Measurements from ENCODE around the gene CD247. TPM values are rescaled to one million over a fixed set of nuclear protein-coding genes. Genes with fewer than 3 reads are reported as not detected.

The CD247 gene
- total and polyA plus RNA-seq, 9 of the 15 experiments (the other 6 are each of a cell fraction or from before 2014, with no cell fraction given): 0.08 to 0.42 (median 0.28) TPM; not detected in 5

DNA sequence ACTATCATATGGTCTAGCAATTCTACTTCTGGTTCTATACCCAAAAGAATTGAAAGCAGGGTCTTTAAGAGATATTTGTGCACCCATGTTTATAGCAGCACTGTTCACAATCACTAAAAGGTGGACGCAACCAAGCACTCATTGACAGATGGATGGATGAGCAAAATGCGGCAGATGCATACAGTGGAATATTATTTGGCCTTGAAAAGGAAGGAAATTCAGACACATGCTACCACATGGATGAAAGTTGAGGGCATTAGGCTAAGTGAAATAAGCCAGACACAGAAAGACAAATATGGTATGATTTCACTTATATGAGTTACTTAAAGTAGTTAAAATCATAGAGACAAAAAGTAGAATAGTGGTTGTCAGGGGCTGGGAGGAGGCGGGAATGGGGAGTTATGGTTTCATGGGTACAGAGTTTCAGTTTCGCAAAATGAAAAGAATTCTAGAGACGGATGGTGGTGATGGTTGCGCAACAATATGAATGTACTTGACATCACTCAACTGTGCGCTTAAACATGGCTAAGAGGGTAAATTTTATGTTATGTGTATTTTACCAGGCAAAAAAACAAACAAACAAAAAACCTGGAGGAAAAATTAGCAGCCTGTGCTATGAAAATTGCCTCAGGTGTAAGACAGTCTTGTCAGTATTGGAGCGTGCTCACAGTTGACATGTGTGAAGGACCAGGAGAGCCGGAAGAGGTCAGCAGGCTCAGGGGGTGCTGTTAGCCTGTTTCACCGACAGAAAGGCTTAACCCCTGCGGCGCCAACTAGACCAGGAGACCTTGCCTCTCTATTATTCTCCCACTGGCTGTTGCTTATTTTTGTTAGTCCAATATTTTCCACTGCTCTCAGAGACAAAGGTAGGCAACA is 26.5 kb downstream of the CD247 start (continued):
- TF ChIP-seq CTCF (IDR thresholded peaks at IDR 0.05 in 2 of 3, conservative IDR thresholded peaks at IDR 0.05 in 1 of 3; ENCODE audit: insufficient read depth in 2 of 3, low read depth in 1 of 3, low read length in 3 of 3) (peak in 1 of 3 experiments; percentile 27; a peak in 2 of 6 replicates), ZNF384 (IDR thresholded peaks at IDR 0.05; ENCODE audit: low read depth, low read length) (no peak), DNMT1 (IDR thresholded peaks at IDR 0.05) (no peak), E2F6 (IDR thresholded peaks at IDR 0.05; ENCODE audit: borderline replicate concordance in 1 of 2, extremely low read depth in 1 of 2, insufficient read depth in 1 of 2, insufficient read length in 1 of 2, low read depth in 1 of 2, low read length in 1 of 2, poor library complexity in 1 of 2, severe bottlenecking in 1 of 2) (peak in 1 of 2 experiments; percentile 44), ZNF146 (CRISPR knock-in tag; IDR thresholded peaks at IDR 0.05; ENCODE audit: unreplicated experiment) (peak; percentile 21), GABPA (tag; conservative IDR thresholded peaks at IDR 0.05; ENCODE audit: low read depth) (0 out of 2 replicates have a peak, but pooled peaks have one; percentile 18), TRIM24 (IDR thresholded peaks at IDR 0.05) (peak in 1 of 2 experiments; percentile 34; a peak in 2 of 4 replicates), KAT7 (CRISPR knock-in tag; IDR thresholded peaks at IDR 0.05; ENCODE audit: borderline replicate concordance) (no peak)
- TF ChIP-seq, protein P1, sequence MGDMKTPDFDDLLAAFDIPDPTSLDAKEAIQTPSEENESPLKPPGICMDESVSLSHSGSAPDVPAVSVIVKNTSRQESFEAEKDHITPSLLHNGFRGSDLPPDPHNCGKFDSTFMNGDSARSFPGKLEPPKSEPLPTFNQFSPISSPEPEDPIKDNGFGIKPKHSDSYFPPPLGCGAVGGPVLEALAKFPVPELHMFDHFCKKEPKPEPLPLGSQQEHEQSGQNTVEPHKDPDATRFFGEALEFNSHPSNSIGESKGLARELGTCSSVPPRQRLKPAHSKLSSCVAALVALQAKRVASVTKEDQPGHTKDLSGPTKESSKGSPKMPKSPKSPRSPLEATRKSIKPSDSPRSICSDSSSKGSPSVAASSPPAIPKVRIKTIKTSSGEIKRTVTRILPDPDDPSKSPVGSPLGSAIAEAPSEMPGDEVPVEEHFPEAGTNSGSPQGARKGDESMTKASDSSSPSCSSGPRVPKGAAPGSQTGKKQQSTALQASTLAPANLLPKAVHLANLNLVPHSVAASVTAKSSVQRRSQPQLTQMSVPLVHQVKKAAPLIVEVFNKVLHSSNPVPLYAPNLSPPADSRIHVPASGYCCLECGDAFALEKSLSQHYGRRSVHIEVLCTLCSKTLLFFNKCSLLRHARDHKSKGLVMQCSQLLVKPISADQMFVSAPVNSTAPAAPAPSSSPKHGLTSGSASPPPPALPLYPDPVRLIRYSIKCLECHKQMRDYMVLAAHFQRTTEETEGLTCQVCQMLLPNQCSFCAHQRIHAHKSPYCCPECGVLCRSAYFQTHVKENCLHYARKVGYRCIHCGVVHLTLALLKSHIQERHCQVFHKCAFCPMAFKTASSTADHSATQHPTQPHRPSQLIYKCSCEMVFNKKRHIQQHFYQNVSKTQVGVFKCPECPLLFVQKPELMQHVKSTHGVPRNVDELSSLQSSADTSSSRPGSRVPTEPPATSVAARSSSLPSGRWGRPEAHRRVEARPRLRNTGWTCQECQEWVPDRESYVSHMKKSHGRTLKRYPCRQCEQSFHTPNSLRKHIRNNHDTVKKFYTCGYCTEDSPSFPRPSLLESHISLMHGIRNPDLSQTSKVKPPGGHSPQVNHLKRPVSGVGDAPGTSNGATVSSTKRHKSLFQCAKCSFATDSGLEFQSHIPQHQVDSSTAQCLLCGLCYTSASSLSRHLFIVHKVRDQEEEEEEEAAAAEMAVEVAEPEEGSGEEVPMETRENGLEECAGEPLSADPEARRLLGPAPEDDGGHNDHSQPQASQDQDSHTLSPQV (IDR thresholded peaks at IDR 0.05): 0 out of 2 replicates have a peak, but pooled peaks have one; percentile 16
